Esophagus (tissue), 2 donors: ENCODE data around the gene NQO2. TPM values are rescaled to one million over a fixed set of nuclear protein-coding genes. Genes with fewer than 3 reads are reported as not detected.
"Not testable (repeated sequence)": the region's sequence is repeated elsewhere in the genome, so short reads cannot be mapped to it uniquely, and the experiment has no call there.

Source experiments
- H3K27ac ChIP-seq, 2 donors: one replicate each; pipeline ENCODE4 v1.5.1; 2013; ENCODE audit warnings: low read depth in 2 of 2, mild to moderate bottlenecking in 2 of 2, inconsistent platforms in 1 of 2, low read length in 1 of 2, moderate library complexity in 1 of 2
- H3K27me3 ChIP-seq, 2 donors: one replicate each; pipeline ENCODE4 v1.6.1; 2013; ENCODE audit warnings: low read length in 2 of 2, control low read depth in 1 of 2, mild to moderate bottlenecking in 1 of 2; ENCODE audit not compliant: insufficient read depth in 2 of 2, control insufficient read depth in 1 of 2
- H3K36me3 ChIP-seq, 2 donors: one replicate each; pipeline ENCODE4 v1.6.1; 2013; ENCODE audit warnings: low read length in 1 of 2; ENCODE audit not compliant: control insufficient read depth in 2 of 2, insufficient read depth in 2 of 2
- H3K4me1 ChIP-seq, 2 donors: one replicate each; pipeline ENCODE4 v1.6.1; 2013; ENCODE audit warnings: low read length in 1 of 2; ENCODE audit not compliant: control insufficient read depth in 2 of 2, insufficient read depth in 2 of 2
- H3K4me3 ChIP-seq, 2 donors: one replicate each; pipeline ENCODE4 v1.5.1; 2013; ENCODE audit warnings: low read length in 2 of 2, mild to moderate bottlenecking in 2 of 2, low read depth in 1 of 2, moderate library complexity in 1 of 2
- H3K9me3 ChIP-seq, 2 donors: one replicate each; pipeline ENCODE4 v1.6.1; 2013; ENCODE audit warnings: mild to moderate bottlenecking in 2 of 2, low read depth in 1 of 2, low read length in 1 of 2, moderate library complexity in 1 of 2; ENCODE audit not compliant: control insufficient read depth in 2 of 2, insufficient read depth in 1 of 2
- WGBS, 2 donors: extraction: QIAGEN DNeasy Blood & Tissue Kit; methylation state at CpG; one replicate each; pipeline ENCODE4 v1.1.7; 2013; 5-methylcytosine and 5-hydroxymethylcytosine counted together
- polyA plus RNA-seq, 2 donors: library from polyadenylated mRNA; stranded (reverse); fragments of 200-250 nt; gene quantifications; one replicate each; pipeline ENCODE4 v1.2.3, GENCODE V29; 2013
- donor health status: healthy with polysubstance abuse.
- donor health status: Bipolar disorder and iron deficiency.

Gene NQO2
- polyA plus RNA-seq, 2 donors = 24.2 to 40.0 TPM

- Histone ChIP-seq H3K4me1 (no peaks in the 10 kb centered on the region), H3K27me3 (no peaks in the 10 kb centered on the region), H3K9me3 (no peaks in the 10 kb centered on the region), H3K4me3 (no peak overlapping the region), H3K36me3 (no peaks in the 10 kb centered on the region), H3K27ac (no peak overlapping the region)
- 65 to 74% methylated on average over 2 of the region's 2 CpGs for WGBS, 2 donors
Measured at GRCh38 chr6:3041606-3042005, 41.9 kb downstream of the NQO2 start.

DNA sequence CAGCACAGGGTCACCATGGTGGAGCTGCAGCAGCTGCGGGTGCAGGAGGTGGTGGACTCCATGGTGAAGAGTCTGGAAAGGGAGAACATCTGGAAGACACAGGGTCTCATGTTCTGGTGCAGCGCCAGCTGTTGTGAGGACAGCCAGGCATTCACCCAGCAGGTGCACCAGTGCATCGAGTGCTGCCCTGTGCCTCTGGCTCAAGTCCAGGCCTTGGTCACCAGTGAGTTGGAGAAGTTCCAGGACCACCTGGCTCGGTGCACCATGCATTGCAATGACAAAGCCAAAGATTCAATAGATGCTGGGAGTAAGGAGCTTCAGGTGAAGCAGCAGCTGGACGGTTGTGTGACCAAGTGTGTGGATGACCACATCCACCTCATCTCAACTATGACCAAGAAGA lies 45.7 kb downstream of the NQO2 start:
- no peak overlapping the region for H3K27ac ChIP-seq
- H3K9me3 ChIP-seq = no peaks in the 10 kb centered on the region
- no peaks in the 10 kb centered on the region for H3K4me1 ChIP-seq
- H3K4me3 ChIP-seq = no peak overlapping the region
- H3K36me3 ChIP-seq = no peaks in the 10 kb centered on the region
- no peaks in the 10 kb centered on the region for H3K27me3 ChIP-seq
- WGBS, 2 donors = 66 to 67% methylated on average over 5 of the region's 5 CpGs

DNA sequence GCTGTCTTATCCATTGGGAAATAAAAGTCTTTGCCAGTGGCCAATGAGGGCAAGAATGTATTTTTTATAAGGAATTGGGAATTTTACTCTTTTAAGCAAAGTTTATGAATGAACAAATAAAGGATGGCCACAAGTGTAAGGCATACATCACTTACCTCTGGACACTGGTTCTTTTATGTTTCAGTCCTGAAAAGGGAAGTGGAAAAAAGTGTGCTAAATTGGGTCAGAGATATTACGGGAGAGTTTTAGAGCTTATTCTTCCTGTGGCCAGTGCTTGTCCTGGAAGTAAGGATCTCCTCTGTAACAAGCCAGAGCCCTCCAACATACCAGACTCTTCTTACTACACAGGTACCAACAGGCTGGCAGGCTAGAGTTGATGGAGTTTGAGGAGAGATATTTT lies 46.1 kb downstream of the NQO2 start:
- no peaks in the 10 kb centered on the region for H3K9me3 ChIP-seq
- no peak overlapping the region for H3K27ac ChIP-seq
- no peaks in the 10 kb centered on the region for H3K36me3 ChIP-seq
- no peaks in the 10 kb centered on the region for H3K27me3 ChIP-seq
- 65 to 71% methylated on average over 1 of the region's 1 CpG for WGBS, 2 donors
- H3K4me1 ChIP-seq = no peaks in the 10 kb centered on the region
- H3K4me3 ChIP-seq = no peak overlapping the region

DNA sequence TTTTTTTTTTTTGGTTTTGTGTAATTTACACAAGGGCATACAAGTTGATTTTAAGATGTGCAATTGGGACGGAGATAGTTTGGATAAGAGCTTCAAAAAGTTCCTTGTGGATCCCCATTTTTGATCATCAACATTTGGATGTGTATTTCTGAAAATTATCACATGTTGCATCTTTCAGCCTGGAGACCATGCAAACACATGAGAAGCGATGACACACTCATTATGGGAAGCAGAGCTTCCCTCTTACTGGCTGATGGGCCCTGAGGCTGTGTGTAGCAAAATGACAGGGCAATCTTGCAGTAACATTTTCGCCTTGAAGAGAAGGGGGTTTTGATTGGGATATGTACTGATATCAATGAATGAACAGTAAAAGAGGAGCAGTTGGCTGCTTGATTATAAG lies 46.6 kb downstream of the NQO2 start:
- H3K27ac ChIP-seq = no peak overlapping the region
- no peaks in the 10 kb centered on the region for H3K27me3 ChIP-seq
- H3K4me1 ChIP-seq = no peaks in the 10 kb centered on the region
- no peak overlapping the region for H3K4me3 ChIP-seq
- H3K36me3 ChIP-seq = no peaks in the 10 kb centered on the region
- 76 to 82% methylated on average over 3 of the region's 3 CpGs for WGBS, 2 donors
- no peaks in the 10 kb centered on the region for H3K9me3 ChIP-seq

- not testable (repeated sequence) for H3K27me3 ChIP-seq, H3K4me3 ChIP-seq, H3K36me3 ChIP-seq, H3K4me1 ChIP-seq, H3K27ac ChIP-seq, H3K9me3 ChIP-seq
- whole genome bisulfite sequencing, 2 donors = 94 to 95% methylated on average over 4 of the region's 4 CpGs
Measured at GRCh38 chr6:3048009-3048408, 48.3 kb downstream of the NQO2 start.

GRCh38 chr6:3052481-3053230 lies 53.0 kb downstream of the NQO2 start:
- no peaks in the 10 kb centered on the region for H3K9me3 ChIP-seq
- WGBS, 2 donors = 80 to 81% methylated on average over 16 to 17 of the region's 17 CpGs
- no peaks in the 10 kb centered on the region for H3K4me1 ChIP-seq
- H3K27me3 ChIP-seq = no peaks in the 10 kb centered on the region
- no peak overlapping the region for H3K27ac ChIP-seq
- no peak overlapping the region for H3K4me3 ChIP-seq
- H3K36me3 ChIP-seq = no peaks in the 10 kb centered on the region

GRCh38 chr6:3053231-3053508 lies 53.5 kb downstream of the NQO2 start:
- peak overlapping the region in 1 of 2 donors; percentile 32 for H3K4me3 ChIP-seq
- 52 to 71% methylated on average over 11 of the region's 11 CpGs for WGBS, 2 donors
- no peaks in the 10 kb centered on the region for H3K4me1 ChIP-seq
- no peaks in the 10 kb centered on the region for H3K9me3 ChIP-seq
- no peaks in the 10 kb centered on the region for H3K27me3 ChIP-seq
- peak overlapping the region in 1 of 2 donors; percentile 51 for H3K27ac ChIP-seq
- no peaks in the 10 kb centered on the region for H3K36me3 ChIP-seq

- not testable (repeated sequence) for H3K4me3 ChIP-seq, H3K27me3 ChIP-seq, H3K9me3 ChIP-seq, H3K36me3 ChIP-seq, H3K4me1 ChIP-seq
- peak overlapping the region in 1 of 2 donors; percentile 84 for H3K27ac ChIP-seq
- WGBS, 2 donors = 47 to 52% methylated on average over 27 of the region's 27 CpGs
Measured at GRCh38 chr6:3054229-3055157, 54.8 kb downstream of the NQO2 start.

DNA sequence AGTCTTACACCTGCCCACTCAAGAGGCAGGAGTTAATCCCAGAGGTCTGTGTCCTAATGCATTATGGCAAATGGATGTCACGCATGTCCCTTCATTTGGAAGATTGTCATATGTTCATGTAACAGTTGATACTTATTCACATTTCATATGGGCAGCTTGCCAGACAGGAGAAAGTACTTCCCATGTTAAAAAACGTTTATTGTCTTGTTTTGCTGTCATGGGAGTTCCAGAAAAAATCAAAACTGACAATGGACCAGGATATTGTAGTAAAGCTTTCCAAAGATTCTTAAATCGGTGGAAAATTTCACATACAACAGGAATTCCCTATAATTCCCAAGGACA lies 55.4 kb downstream of the NQO2 start:
- H3K4me3 ChIP-seq, H3K27me3 ChIP-seq, H3K36me3 ChIP-seq, H3K4me1 ChIP-seq, H3K9me3 ChIP-seq: not testable (repeated sequence)
- WGBS, 2 donors = 43 to 56% methylated on average over 3 of the region's 3 CpGs
- H3K27ac ChIP-seq = peak overlapping the region in 1 of 2 donors; percentile 74
